Body of pancreas (tissue), 4 donors: ENCODE measurements around the gene OR52N2. TPM values are rescaled to one million over a fixed set of nuclear protein-coding genes. Genes with fewer than 3 reads are reported as not detected.

ENCODE experiments used
- ATAC-seq: fragments of 150-250 bp; one replicate; pipeline ENCODE4 v1.9.1; 2016
- DNase-seq, 4 donors: peaks; one replicate each; pipeline ENCODE4 v3.0.0-alpha.2; 2019
- H3K27ac ChIP-seq, 4 donors: fragments of 200-600 bp; sonication (generic); 1 replicate in 3 of 4; 2 replicates in 1 of 4; pipeline versions ENCODE4 v1.5.1 to v1.6.1; 2016 to 2019; ENCODE audit warnings: mild to moderate bottlenecking in 1 of 4, mixed read lengths in 1 of 4, moderate library complexity in 1 of 4
- H3K27me3 ChIP-seq, 2 donors: fragments of 200-600 bp; sonication (generic); one replicate each; pipeline ENCODE4 v1.6.0; 2016; ENCODE audit warnings: mild to moderate bottlenecking in 1 of 2
- H3K36me3 ChIP-seq, 2 donors: fragments of 200-600 bp; sonication (generic); replicated peaks in 1 of 2; 2 replicates each; pipeline ENCODE4 v1.5.1; 2016; ENCODE audit warnings: low read depth in 2 of 2; ENCODE audit not compliant: insufficient read depth in 1 of 2
- H3K4me1 ChIP-seq: fragments of 200-600 bp; sonication (generic); one replicate; pipeline ENCODE4 v1.6.0; 2016
- H3K4me3 ChIP-seq, 2 donors: fragments of 200-600 bp; sonication (generic); 1 replicate in 1 of 2; 2 replicates in 1 of 2; pipeline ENCODE4 v1.5.1; 2016 to 2019
- H3K9me3 ChIP-seq, 3 donors: fragments of 200-600 bp; sonication (generic); 1 replicate in 2 of 3; 2 replicates in 1 of 3; pipeline ENCODE4 v1.5.1; 2016
- POLR2A ChIP-seq, 3 donors: fragments of 450-650 bp; IDR thresholded peaks; one replicate each; pipeline ENCODE4 v1.6.1; 2016; ENCODE audit warnings: antibody characterized with exemption in 3 of 3, mild to moderate bottlenecking in 2 of 3
- WGBS, 2 donors: methylation state at CpG; one replicate each; pipeline ENCODE4 v1.1.5; 2017; 5-methylcytosine and 5-hydroxymethylcytosine counted together
- intact Hi-C: fragments of 100-400 bp; cut with DNase I; formaldehyde crosslinking; loops from one replicate; pipeline ENCODE4 v1.15.1; 2023
- total RNA-seq, 2 donors: library from RNA; depleted of rRNA; stranded (reverse); fragments of >200 nt; gene quantifications; one replicate each; pipeline ENCODE4 v1.1.0, GENCODE V29; 2016
- TF ChIP-seq, protein P1 (sequence below), 7 experiments: fragments of 450-650 bp in 4 of 7; fragments of 200-600 bp in 3 of 7; sonication (generic) in 3 of 7; IDR thresholded peaks; one replicate each; pipeline ENCODE4 v1.5.1; 2016 to 2019; ENCODE audit warnings: antibody characterized with exemption in 7 of 7

OR52N2 gene
- total RNA-seq, 2 donors from 2014 or later = not detected

DNA sequence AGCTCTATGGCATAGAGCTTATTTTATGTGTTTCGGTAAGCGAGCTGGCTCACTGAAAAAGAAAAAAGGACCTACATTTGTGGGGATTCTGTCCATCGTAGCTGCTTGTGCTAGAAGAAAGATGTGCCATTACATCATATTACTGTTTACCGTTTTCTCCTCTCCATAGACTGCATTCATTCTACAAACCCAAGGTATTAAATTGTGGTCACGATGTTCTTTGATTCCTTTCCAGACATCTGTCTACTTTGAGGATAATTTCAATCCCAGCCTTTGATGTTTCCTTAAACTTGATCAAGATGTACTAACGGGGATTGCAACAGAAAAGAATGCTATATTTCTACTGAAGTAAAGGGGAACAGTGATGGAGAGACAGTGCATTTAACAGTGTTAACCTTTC, 12.2 kb upstream of the OR52N2 start:
- Histone ChIP-seq H3K9me3 (no peaks in the 10 kb centered on the region), H3K4me3 (no peak overlapping the region), H3K36me3 (no peaks in the 10 kb centered on the region), H3K27ac (no peak overlapping the region), H3K27me3 (no peaks in the 10 kb centered on the region), H3K4me1 (no peaks in the 10 kb centered on the region)
- TF ChIP-seq, protein P1, sequence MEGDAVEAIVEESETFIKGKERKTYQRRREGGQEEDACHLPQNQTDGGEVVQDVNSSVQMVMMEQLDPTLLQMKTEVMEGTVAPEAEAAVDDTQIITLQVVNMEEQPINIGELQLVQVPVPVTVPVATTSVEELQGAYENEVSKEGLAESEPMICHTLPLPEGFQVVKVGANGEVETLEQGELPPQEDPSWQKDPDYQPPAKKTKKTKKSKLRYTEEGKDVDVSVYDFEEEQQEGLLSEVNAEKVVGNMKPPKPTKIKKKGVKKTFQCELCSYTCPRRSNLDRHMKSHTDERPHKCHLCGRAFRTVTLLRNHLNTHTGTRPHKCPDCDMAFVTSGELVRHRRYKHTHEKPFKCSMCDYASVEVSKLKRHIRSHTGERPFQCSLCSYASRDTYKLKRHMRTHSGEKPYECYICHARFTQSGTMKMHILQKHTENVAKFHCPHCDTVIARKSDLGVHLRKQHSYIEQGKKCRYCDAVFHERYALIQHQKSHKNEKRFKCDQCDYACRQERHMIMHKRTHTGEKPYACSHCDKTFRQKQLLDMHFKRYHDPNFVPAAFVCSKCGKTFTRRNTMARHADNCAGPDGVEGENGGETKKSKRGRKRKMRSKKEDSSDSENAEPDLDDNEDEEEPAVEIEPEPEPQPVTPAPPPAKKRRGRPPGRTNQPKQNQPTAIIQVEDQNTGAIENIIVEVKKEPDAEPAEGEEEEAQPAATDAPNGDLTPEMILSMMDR (IDR thresholded peaks at IDR 0.05) = no peak
- no peak for TF ChIP-seq POLR2A (IDR thresholded peaks at IDR 0.05)
- ATAC-seq (no peak), DNase-seq (no peak)
- 70 to 73% methylated on average over 6 of the region's 6 CpGs for WGBS, 2 donors
- intact Hi-C loops = no loop called here

DNA sequence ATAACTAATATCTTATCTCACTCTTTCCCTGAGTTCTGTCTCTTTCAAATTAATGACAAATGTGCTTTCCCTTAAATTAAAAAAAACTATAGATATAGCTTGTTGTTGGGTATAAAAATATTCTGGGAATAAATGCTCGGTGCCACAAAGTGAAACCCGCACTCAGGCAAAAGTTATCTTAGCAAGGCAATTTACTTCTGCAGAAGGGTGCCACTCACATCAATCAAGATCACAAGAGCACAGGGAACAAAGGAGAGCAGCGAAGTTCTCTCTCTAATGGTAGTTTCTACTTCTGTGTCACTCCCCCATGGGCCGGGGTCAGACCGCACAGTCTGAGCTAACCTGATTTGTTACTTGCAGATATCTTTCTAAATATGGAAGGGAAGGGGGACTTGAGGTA, 4.7 kb upstream of the OR52N2 start:
- ATAC-seq = no peak
- WGBS, 2 donors = 86 to 89% methylated on average over 5 of the region's 5 CpGs

GRCh38 chr11:5807580-5807979, 1.1 kb upstream of the OR52N2 start:
- Histone ChIP-seq H3K4me1 (peaks cover 11% of the 10 kb centered on the region), H3K4me3 (no peak overlapping the region), H3K36me3 (no peaks in the 10 kb centered on the region), H3K27ac (no peak overlapping the region), H3K27me3 (peaks cover 0 to 3% of the 10 kb centered on the region in 2 donors), H3K9me3 (no peaks in the 10 kb centered on the region)
- WGBS, 2 donors = 62 to 67% methylated on average over 10 of the region's 10 CpGs
- no peak for DNase-seq
- TF ChIP-seq, protein P1 (IDR thresholded peaks at IDR 0.05) = no peak
- TF ChIP-seq POLR2A (IDR thresholded peaks at IDR 0.05) = no peak
- intact Hi-C loops = loop anchor here (10.0 kb wide), 2 partner anchors 323 to 683 kb away; partner anchors contain the start of gene OR52D1
- ATAC-seq = no peak

More for the DNA sequence above, 4.7 kb upstream of the OR52N2 start:
- no peak overlapping the region for H3K4me3 ChIP-seq
- H3K4me1 ChIP-seq = peaks cover 7% of the 10 kb centered on the region
- no peak overlapping the region for H3K27ac ChIP-seq
- TF ChIP-seq, protein P1 (IDR thresholded peaks at IDR 0.05) = no peak
- TF ChIP-seq POLR2A (IDR thresholded peaks at IDR 0.05) = no peak
- no peaks in the 10 kb centered on the region for H3K36me3 ChIP-seq
- no peak for DNase-seq
- intact Hi-C loops = loop anchor here (10.0 kb wide), 2 partner anchors 319 to 679 kb away; partner anchors contain the start of gene OR52D1
- H3K27me3 ChIP-seq = no peaks in the 10 kb centered on the region
- no peaks in the 10 kb centered on the region for H3K9me3 ChIP-seq

- Histone ChIP-seq H3K4me3 (peak overlapping the region in 1 of 2 donors; percentile 11), H3K27ac (no peak overlapping the region), H3K9me3 (no peaks in the 10 kb centered on the region), H3K4me1 (peaks cover 11% of the 10 kb centered on the region), H3K27me3 (peaks cover 0 to 3% of the 10 kb centered on the region in 2 donors), H3K36me3 (no peaks in the 10 kb centered on the region)
- intact Hi-C loops = loop anchor here (10.0 kb wide), 2 partner anchors 324 to 684 kb away; partner anchors contain the start of gene OR52D1
- DNase-seq (no peak), ATAC-seq (peak; percentile 45)
- 7 to 17% methylated on average over 5 of the region's 5 CpGs for WGBS, 2 donors
- TF ChIP-seq, protein P1 (IDR thresholded peaks at IDR 0.05) = no peak
- no peak for TF ChIP-seq POLR2A (IDR thresholded peaks at IDR 0.05)
Measured at GRCh38 chr11:5809122-5809519, 397 bp downstream of the OR52N2 start.
